A673 (cell line): Measurements from ENCODE around the gene TCEAL1. TPM values are rescaled to one million over a fixed set of nuclear protein-coding genes. Genes with fewer than 3 reads are reported as not detected.

ENCODE experiments used
- BruUV-seq: library from RNA; stranded (reverse); fragments of 400-500 nt; replicated peaks from 2 replicates; lab custom pipeline; 2021; lab: Mats Ljungman, UMichigan
- CTCF ChIA-PET: fragments of 300-600 bp; sonication (Branson Sonifier 250); formaldehyde crosslinking; loops from one replicate; lab custom pipeline; 2022; ENCODE audit warnings: antibody characterized with exemption; lab: Charles Lee
- POLR2A ChIA-PET: fragments of 300-600 bp; sonication (Branson Sonifier 250); formaldehyde crosslinking; loops from one replicate; lab custom pipeline; 2022; ENCODE audit warnings: antibody characterized with exemption; ENCODE audit not compliant: low non-redundant PET; lab: Charles Lee
- DNase-seq: peaks from one replicate; pipeline ENCODE4 v3.0.0-alpha.2; 2015; ENCODE audit warnings: low spot score
- H3K27ac ChIP-seq: fragments of 200-600 bp; sonication (generic); 2 replicates; pipeline ENCODE4 v1.5.1; 2016; ENCODE audit warnings: mixed run types, low read depth, mild to moderate bottlenecking, mixed read lengths, antibody characterized with exemption, low read length; ENCODE audit not compliant: poor library complexity, severe bottlenecking
- H3K27me3 ChIP-seq: fragments of 200-600 bp; sonication (generic); replicated peaks from 2 replicates; pipeline ENCODE4 v1.6.1; 2017; ENCODE audit warnings: mixed run types, low read depth, mild to moderate bottlenecking, mixed read lengths, antibody characterized with exemption, low read length; ENCODE audit not compliant: insufficient read depth, poor library complexity
- H3K36me3 ChIP-seq: fragments of 200-600 bp; sonication (generic); 2 replicates; pipeline ENCODE4 v1.6.1; 2016; ENCODE audit warnings: mixed run types, mild to moderate bottlenecking, mixed read lengths, antibody characterized with exemption, low read length; ENCODE audit not compliant: insufficient read depth, poor library complexity, severe bottlenecking
- H3K4me1 ChIP-seq: fragments of 200-600 bp; sonication (generic); 2 replicates; pipeline ENCODE4 v1.6.1; 2017; ENCODE audit warnings: mixed run types, mild to moderate bottlenecking, mixed read lengths, antibody characterized with exemption, low read length; ENCODE audit not compliant: insufficient read depth, poor library complexity, severe bottlenecking
- H3K4me3 ChIP-seq: fragments of 200-600 bp; sonication (generic); 2 replicates; pipeline ENCODE4 v1.5.1; 2016; ENCODE audit warnings: low read depth, mixed run types, mild to moderate bottlenecking, mixed read lengths, low read length; ENCODE audit not compliant: poor library complexity, severe bottlenecking
- H3K9me3 ChIP-seq: fragments of 200-600 bp; sonication (generic); 2 replicates; pipeline ENCODE4 v1.6.1; 2016; ENCODE audit warnings: mixed run types, low read depth, mild to moderate bottlenecking, mixed read lengths, antibody characterized with exemption, low read length; ENCODE audit not compliant: poor library complexity, severe bottlenecking
- EZH2 ChIP-seq: fragments of 200-600 bp; sonication (generic); IDR thresholded peaks from 2 replicates; pipeline ENCODE4 v1.6.1; 2017; ENCODE audit warnings: borderline replicate concordance, low read depth, mild to moderate bottlenecking, mixed read lengths, antibody characterized with exemption, low read length; ENCODE audit not compliant: poor library complexity, severe bottlenecking
- intact Hi-C: fragments of 100-400 bp; cut with micrococcal nuclease; formaldehyde crosslinking; loops from one replicate; pipeline ENCODE4 v1.10.0; 2022; ENCODE audit not compliant: unreplicated experiment
- total RNA-seq: library from RNA; stranded (reverse); gene quantifications from 2 replicates; pipeline ENCODE4 v1.2.3, GENCODE V29; 2021
- TF ChIP-seq, protein P1 (sequence below): fragments of 300-800, 200-600 bp; sonication (generic); conservative IDR thresholded peaks from 2 replicates; pipeline ENCODE4 v1.5.1; 2017; ENCODE audit warnings: low read depth, mild to moderate bottlenecking, antibody characterized with exemption, low read length, moderate library complexity, mixed read lengths

Gene TCEAL1
- total RNA-seq, 1 experiment from 2014 or later, result 10.9 TPM

DNA sequence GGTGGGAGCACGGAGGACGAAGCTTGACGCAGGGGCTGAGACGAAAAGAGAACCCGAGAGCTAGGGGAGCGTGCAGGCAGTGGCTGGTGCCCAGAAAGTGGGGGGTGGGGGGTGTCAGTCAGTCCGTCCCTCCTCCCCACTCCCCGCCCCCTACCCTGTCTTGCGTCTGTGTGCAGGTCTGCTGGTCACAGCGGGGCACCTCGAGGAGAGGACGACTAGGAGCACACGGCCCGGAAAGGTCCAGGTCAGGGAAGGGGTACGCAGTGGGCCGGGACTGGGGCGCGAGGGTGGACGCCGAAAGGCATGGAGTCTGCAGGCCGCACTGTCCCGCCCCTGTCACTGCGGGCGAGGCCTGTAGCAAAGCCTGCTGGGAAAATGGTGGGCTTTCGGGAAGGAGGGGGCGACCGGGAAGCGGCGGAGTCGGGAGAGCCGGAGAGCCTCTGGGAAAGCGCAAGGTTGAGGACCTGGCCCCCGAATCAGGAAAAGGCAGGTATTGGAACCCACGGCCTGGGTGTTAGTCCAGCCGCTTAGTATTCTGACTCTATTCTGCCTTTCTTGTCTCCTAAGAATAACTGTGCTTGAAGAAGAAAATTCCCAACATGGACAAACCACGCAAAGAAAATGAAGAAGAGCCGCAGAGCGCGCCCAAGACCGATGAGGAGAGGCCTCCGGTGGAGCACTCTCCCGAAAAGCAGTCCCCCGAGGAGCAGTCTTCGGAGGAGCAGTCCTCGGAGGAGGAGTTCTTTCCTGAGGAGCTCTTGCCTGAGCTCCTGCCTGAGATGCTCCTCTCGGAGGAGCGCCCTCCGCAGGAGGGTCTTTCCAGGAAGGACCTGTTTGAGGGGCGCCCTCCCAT lies 769 bp downstream of the TCEAL1 start:
- BruUV-seq, result TSS peak; percentile 89
- Histone ChIP-seq H3K9me3 (no peaks in the 10 kb centered on the region), H3K36me3 (no peaks in the 10 kb centered on the region), H3K4me1 (no peaks in the 10 kb centered on the region), H3K27me3 (no peaks in the 10 kb centered on the region), H3K4me3 (peak overlapping the region; percentile 71), H3K27ac (peak overlapping the region; percentile 73)
- intact Hi-C loops, result loop anchor here (5.0 to 10.0 kb wide), 2 partner anchors 58 to 85 kb away; partner anchors contain the start of gene MORF4L2
- TF ChIP-seq EZH2, result no peak
- TF ChIP-seq, protein P1, sequence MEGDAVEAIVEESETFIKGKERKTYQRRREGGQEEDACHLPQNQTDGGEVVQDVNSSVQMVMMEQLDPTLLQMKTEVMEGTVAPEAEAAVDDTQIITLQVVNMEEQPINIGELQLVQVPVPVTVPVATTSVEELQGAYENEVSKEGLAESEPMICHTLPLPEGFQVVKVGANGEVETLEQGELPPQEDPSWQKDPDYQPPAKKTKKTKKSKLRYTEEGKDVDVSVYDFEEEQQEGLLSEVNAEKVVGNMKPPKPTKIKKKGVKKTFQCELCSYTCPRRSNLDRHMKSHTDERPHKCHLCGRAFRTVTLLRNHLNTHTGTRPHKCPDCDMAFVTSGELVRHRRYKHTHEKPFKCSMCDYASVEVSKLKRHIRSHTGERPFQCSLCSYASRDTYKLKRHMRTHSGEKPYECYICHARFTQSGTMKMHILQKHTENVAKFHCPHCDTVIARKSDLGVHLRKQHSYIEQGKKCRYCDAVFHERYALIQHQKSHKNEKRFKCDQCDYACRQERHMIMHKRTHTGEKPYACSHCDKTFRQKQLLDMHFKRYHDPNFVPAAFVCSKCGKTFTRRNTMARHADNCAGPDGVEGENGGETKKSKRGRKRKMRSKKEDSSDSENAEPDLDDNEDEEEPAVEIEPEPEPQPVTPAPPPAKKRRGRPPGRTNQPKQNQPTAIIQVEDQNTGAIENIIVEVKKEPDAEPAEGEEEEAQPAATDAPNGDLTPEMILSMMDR, result peak; percentile 65
- peak; percentile 73 for DNase-seq
- CTCF ChIA-PET, result interaction anchor here (0.6 to 1.2 kb wide), 4 partner anchors 18 to 96 kb away, joined by 3 to 5 read pairs (median 4); no protein-coding TSS in a partner anchor
- POLR2A ChIA-PET, result interaction anchor here (0.7 kb wide), 2 partner anchors 39 to 326 kb away, joined by 3 to 4 read pairs; no protein-coding TSS in a partner anchor

- Histone ChIP-seq H3K9me3 (no peaks in the 10 kb centered on the region), H3K4me3 (peak overlapping the region; percentile 71), H3K27me3 (no peaks in the 10 kb centered on the region), H3K4me1 (no peaks in the 10 kb centered on the region), H3K36me3 (no peaks in the 10 kb centered on the region), H3K27ac (peak overlapping the region; percentile 73)
- ChIA-PET POLR2A (no interaction called here), CTCF (interaction anchor here (0.6 to 1.2 kb wide), 4 partner anchors 17 to 97 kb away, joined by 3 to 5 read pairs (median 4); no protein-coding TSS in a partner anchor)
- intact Hi-C loops, result no loop called here
- BruUV-seq, result no TSS peak
- DNase-seq, result no peak
- TF ChIP-seq, protein P1, result no peak
- no peak for TF ChIP-seq EZH2
Measured at GRCh38 chrX:103630171-103630511, 1.4 kb downstream of the TCEAL1 start.

DNA sequence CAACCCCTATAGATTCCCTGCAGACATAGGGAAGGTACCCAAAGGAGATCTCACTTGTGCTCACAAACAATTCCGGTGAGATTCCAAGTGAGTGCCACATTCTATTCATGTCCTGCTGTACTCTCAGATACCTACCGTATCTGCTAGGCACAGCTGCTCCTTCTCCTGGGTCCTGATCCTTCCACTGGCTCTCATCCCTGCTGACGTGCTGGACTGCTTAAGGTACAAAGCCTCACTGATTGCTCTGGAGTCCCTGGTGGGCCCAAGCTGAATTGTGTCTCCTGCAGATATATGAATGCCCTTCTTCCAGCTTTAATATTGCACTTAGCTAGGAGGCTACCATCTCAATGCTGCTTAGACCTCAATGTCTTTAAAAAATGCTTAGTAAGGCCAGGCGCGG lies 2.4 kb downstream of the TCEAL1 start:
- ChIA-PET CTCF (interaction anchor here (0.7 to 1.2 kb wide), 2 partner anchors 90 to 98 kb away, joined by 3 to 5 read pairs; no protein-coding TSS in a partner anchor), POLR2A (no interaction called here)
- H3K4me1 ChIP-seq, result no peaks in the 10 kb centered on the region
- TF ChIP-seq, protein P1, result no peak
- TF ChIP-seq EZH2, result no peak
- no peaks in the 10 kb centered on the region for H3K9me3 ChIP-seq
- H3K36me3 ChIP-seq, result no peaks in the 10 kb centered on the region
- intact Hi-C loops, result no loop called here
- H3K4me3 ChIP-seq, result no peak overlapping the region
- DNase-seq, result no peak
- H3K27ac ChIP-seq, result no peak overlapping the region
- BruUV-seq, result no TSS peak
- H3K27me3 ChIP-seq, result no peaks in the 10 kb centered on the region
